OCI-LY7 (cell line): ENCODE data around the gene GRID2. TPM values are rescaled to one million over a fixed set of nuclear protein-coding genes. Genes with fewer than 3 reads are reported as not detected.

ENCODE experiments used
- BruUV-seq: library from RNA; stranded (reverse); fragments of 400-500 nt; replicated peaks from 2 replicates; lab custom pipeline; 2021; lab: Mats Ljungman, UMichigan
- CTCF ChIA-PET: fragments of 300-600 bp; sonication (Branson Sonifier 250); formaldehyde crosslinking; loops from one replicate; lab custom pipeline; 2022; ENCODE audit warnings: antibody characterized with exemption; ENCODE audit not compliant: unreplicated experiment; lab: Charles Lee
- POLR2A ChIA-PET: fragments of 300-600 bp; sonication (Branson Sonifier 250); formaldehyde crosslinking; loops from one replicate; lab custom pipeline; 2022; ENCODE audit warnings: antibody characterized with exemption; lab: Charles Lee
- DNase-seq: peaks from one replicate; pipeline ENCODE4 v3.0.0-alpha.2; 2015; ENCODE audit warnings: low spot score
- H2AFZ ChIP-seq: fragments of 200-600 bp; sonication (generic), shearing (Covaris generic); 2 replicates; pipeline ENCODE4 v1.6.1; 2014; ENCODE audit warnings: mild to moderate bottlenecking, antibody characterized with exemption, low read length, moderate library complexity
- H3K27ac ChIP-seq: fragments of 200-600 bp; sonication (generic); 2 replicates; pipeline ENCODE4 v1.5.1; 2014; ENCODE audit warnings: mixed run types, low read depth, mild to moderate bottlenecking, moderate library complexity, low read length, inconsistent platforms; ENCODE audit not compliant: poor library complexity, severe bottlenecking
- H3K36me3 ChIP-seq: fragments of 200-600 bp; sonication (generic); 2 replicates; pipeline ENCODE4 v1.6.1; 2014; ENCODE audit warnings: mild to moderate bottlenecking, antibody characterized with exemption, low read length, moderate library complexity, mixed read lengths; ENCODE audit not compliant: insufficient read depth
- H3K4me1 ChIP-seq: fragments of 200-600 bp; sonication (generic); 2 replicates; pipeline ENCODE4 v1.5.1; 2014; ENCODE audit warnings: mild to moderate bottlenecking, low read length; ENCODE audit not compliant: insufficient read depth, poor library complexity, severe bottlenecking
- H3K4me2 ChIP-seq: fragments of 200-600 bp; sonication (generic); 2 replicates; pipeline ENCODE4 v1.6.1; 2014; ENCODE audit warnings: mild to moderate bottlenecking, low read length
- H3K4me3 ChIP-seq: fragments of 200-600 bp; sonication (generic); 2 replicates; pipeline ENCODE4 v1.5.1; 2014; ENCODE audit warnings: mild to moderate bottlenecking, low read depth, low read length; ENCODE audit not compliant: poor library complexity, severe bottlenecking
- H3K79me2 ChIP-seq: fragments of 200-600 bp; sonication (generic); 2 replicates; pipeline ENCODE4 v1.6.1; 2016; ENCODE audit warnings: low read depth, mild to moderate bottlenecking, low read length, moderate library complexity, mixed read lengths; ENCODE audit not compliant: insufficient read depth
- H3K9me2 ChIP-seq: fragments of 200-600 bp; sonication (generic); 2 replicates; pipeline ENCODE4 v1.6.1; 2016; ENCODE audit warnings: mild to moderate bottlenecking, low read length, mixed read lengths; ENCODE audit not compliant: insufficient read depth
- H3K9me3 ChIP-seq: fragments of 200-600 bp; sonication (generic); 2 replicates; pipeline ENCODE4 v1.6.1; 2014; ENCODE audit warnings: mild to moderate bottlenecking, mixed run types, low read length, mixed read lengths
- H4K20me1 ChIP-seq: fragments of 200-600 bp; sonication (generic); 2 replicates; pipeline ENCODE4 v1.6.1; 2014; ENCODE audit warnings: mild to moderate bottlenecking, antibody characterized with exemption, low read length, moderate library complexity, mixed read lengths; ENCODE audit not compliant: insufficient read depth
- EZH2phosphoT487 ChIP-seq: fragments of 200-600 bp; sonication (generic); IDR thresholded peaks from 2 replicates; pipeline ENCODE4 v1.6.1; 2018; ENCODE audit warnings: low read depth, borderline replicate concordance, mild to moderate bottlenecking, mixed run types, antibody characterized with exemption, low read length, moderate library complexity, mixed read lengths
- intact Hi-C: fragments of 100-400 bp; cut with micrococcal nuclease; formaldehyde crosslinking; loops from one replicate; pipeline ENCODE4 v1.10.0; 2022; ENCODE audit not compliant: unreplicated experiment
- total RNA-seq, 2 experiments: library from RNA; depleted of rRNA in 1 of 2; stranded (reverse); fragments of >200 nt in 1 of 2; shearing (Covaris generic) in 1 of 2; gene quantifications; 2 replicates each; pipeline ENCODE4 v1.2.3, GENCODE V29; 2014 to 2022
- TF ChIP-seq, protein P1 (sequence below): fragments of 200-600 bp; sonication (generic); conservative IDR thresholded peaks from 2 replicates; pipeline ENCODE4 v1.5.1; 2014; ENCODE audit warnings: mild to moderate bottlenecking, antibody characterized with exemption, low read length, moderate library complexity, mixed read lengths

The GRID2 gene
- total RNA-seq, 2 experiments from 2014 or later: not detected

DNA sequence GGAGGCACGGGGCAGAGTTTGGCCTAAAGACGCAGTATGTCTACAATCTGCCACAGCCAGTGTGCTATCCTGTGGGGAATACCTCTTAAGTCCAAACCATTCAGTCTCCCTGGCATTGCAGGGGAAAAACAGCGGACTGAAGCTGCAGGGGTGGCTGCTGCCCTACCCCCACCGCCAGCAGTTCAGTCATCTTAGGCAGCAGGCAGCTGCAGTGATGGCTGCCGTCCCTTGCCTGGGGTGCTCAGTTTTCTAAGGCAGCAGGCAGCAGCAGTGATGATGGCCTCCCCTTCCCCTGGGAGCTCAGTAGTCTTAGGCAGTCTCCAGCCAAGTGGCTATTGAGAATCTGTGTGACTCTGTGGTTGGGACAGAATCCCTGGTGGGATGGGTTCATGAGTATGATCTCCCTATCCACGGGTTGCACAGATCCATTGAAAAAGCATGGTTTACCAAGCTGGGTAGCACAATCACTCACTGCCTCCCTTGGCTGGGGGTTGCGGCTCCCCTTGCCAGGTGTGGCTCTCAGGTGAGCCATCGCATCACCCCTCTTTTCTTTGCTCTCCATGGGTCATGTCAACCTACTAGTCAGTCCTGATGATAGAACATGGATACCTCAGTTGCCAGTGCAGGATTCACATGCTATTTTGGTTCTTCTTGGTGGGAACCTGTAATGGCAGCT is 48.9 kb upstream of the GRID2 start:
- intact Hi-C loops: no loop called here
- Histone ChIP-seq H3K36me3 (no peaks in the 10 kb centered on the region), H3K9me2 (no peaks in the 10 kb centered on the region), H3K4me1 (no peaks in the 10 kb centered on the region), H3K4me2 (no peak overlapping the region), H3K9me3 (no peaks in the 10 kb centered on the region), H3K79me2 (no peaks in the 10 kb centered on the region), H4K20me1 (no peaks in the 10 kb centered on the region), H3K27ac (no peak overlapping the region), H2AFZ (no peak overlapping the region), H3K4me3 (no peak overlapping the region)
- BruUV-seq: no TSS peak
- TF ChIP-seq EZH2phosphoT487: no peak
- TF ChIP-seq, protein P1, sequence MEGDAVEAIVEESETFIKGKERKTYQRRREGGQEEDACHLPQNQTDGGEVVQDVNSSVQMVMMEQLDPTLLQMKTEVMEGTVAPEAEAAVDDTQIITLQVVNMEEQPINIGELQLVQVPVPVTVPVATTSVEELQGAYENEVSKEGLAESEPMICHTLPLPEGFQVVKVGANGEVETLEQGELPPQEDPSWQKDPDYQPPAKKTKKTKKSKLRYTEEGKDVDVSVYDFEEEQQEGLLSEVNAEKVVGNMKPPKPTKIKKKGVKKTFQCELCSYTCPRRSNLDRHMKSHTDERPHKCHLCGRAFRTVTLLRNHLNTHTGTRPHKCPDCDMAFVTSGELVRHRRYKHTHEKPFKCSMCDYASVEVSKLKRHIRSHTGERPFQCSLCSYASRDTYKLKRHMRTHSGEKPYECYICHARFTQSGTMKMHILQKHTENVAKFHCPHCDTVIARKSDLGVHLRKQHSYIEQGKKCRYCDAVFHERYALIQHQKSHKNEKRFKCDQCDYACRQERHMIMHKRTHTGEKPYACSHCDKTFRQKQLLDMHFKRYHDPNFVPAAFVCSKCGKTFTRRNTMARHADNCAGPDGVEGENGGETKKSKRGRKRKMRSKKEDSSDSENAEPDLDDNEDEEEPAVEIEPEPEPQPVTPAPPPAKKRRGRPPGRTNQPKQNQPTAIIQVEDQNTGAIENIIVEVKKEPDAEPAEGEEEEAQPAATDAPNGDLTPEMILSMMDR: no peak
- DNase-seq: no peak
- ChIA-PET CTCF (no interaction called here), POLR2A (no interaction called here)

DNA sequence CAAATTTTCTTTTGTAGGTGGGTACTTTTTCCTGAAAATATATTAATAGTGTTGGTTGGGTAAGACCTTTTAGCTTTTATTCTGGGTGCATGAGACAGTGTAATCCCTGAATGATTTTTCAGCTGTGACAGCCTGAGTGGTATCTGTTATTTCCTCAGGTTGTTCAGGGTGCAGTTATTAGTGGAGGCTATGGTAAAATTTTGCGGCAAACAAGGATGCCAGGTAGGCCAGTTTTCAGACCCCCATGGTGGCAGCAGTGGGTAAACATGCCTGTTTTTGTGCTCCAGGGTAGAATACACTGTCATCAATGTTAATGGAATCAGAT is 47.9 kb upstream of the GRID2 start:
- Histone ChIP-seq H3K79me2 (no peaks in the 10 kb centered on the region), H3K27ac (no peak overlapping the region), H3K36me3 (no peaks in the 10 kb centered on the region), H3K9me2 (no peaks in the 10 kb centered on the region), H3K4me2 (no peak overlapping the region), H2AFZ (no peak overlapping the region), H3K4me3 (no peak overlapping the region), H4K20me1 (no peaks in the 10 kb centered on the region), H3K4me1 (no peaks in the 10 kb centered on the region), H3K9me3 (no peaks in the 10 kb centered on the region)
- DNase-seq: no peak
- TF ChIP-seq EZH2phosphoT487: no peak
- TF ChIP-seq, protein P1: no peak
- intact Hi-C loops: no loop called here
- no TSS peak for BruUV-seq
- CTCF ChIA-PET: no interaction called here
- POLR2A ChIA-PET: interaction anchor here (0.6 kb wide), 1 partner anchor 482 kb away, joined by 3 read pairs; no protein-coding TSS in a partner anchor
